Measurements from ENCODE around the gene OTOS.

GRCh38 chr2:240128608-240129145 lies 11.8 kb downstream of the OTOS start:
- TF ChIP-seq CTCF (conservative IDR thresholded peaks at IDR 0.05; ENCODE audit: low read length) (no peak), EZH2phosphoT487 (IDR thresholded peaks at IDR 0.05; ENCODE audit: borderline replicate concordance, low read depth, low read length) (no peak)
